VCaP (cell line): ENCODE results near the gene UTP14A.

Source experiments
- H3K27ac ChIP-seq: fragments of 450-650 bp; 2 replicates; pipeline ENCODE4 v1.5.1; 2017
- TF ChIP-seq, protein P1 (sequence below): fragments of 450-650 bp; conservative IDR thresholded peaks from 2 replicates; pipeline ENCODE4 v1.5.1; 2017; ENCODE audit warnings: mild to moderate bottlenecking, moderate library complexity

UTP14A gene

GRCh38 chrX:129908636-129909035, 2.7 kb downstream of the UTP14A start:
- H3K27ac ChIP-seq = no peak overlapping the region
- TF ChIP-seq, protein P1, sequence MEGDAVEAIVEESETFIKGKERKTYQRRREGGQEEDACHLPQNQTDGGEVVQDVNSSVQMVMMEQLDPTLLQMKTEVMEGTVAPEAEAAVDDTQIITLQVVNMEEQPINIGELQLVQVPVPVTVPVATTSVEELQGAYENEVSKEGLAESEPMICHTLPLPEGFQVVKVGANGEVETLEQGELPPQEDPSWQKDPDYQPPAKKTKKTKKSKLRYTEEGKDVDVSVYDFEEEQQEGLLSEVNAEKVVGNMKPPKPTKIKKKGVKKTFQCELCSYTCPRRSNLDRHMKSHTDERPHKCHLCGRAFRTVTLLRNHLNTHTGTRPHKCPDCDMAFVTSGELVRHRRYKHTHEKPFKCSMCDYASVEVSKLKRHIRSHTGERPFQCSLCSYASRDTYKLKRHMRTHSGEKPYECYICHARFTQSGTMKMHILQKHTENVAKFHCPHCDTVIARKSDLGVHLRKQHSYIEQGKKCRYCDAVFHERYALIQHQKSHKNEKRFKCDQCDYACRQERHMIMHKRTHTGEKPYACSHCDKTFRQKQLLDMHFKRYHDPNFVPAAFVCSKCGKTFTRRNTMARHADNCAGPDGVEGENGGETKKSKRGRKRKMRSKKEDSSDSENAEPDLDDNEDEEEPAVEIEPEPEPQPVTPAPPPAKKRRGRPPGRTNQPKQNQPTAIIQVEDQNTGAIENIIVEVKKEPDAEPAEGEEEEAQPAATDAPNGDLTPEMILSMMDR = no peak

DNA sequence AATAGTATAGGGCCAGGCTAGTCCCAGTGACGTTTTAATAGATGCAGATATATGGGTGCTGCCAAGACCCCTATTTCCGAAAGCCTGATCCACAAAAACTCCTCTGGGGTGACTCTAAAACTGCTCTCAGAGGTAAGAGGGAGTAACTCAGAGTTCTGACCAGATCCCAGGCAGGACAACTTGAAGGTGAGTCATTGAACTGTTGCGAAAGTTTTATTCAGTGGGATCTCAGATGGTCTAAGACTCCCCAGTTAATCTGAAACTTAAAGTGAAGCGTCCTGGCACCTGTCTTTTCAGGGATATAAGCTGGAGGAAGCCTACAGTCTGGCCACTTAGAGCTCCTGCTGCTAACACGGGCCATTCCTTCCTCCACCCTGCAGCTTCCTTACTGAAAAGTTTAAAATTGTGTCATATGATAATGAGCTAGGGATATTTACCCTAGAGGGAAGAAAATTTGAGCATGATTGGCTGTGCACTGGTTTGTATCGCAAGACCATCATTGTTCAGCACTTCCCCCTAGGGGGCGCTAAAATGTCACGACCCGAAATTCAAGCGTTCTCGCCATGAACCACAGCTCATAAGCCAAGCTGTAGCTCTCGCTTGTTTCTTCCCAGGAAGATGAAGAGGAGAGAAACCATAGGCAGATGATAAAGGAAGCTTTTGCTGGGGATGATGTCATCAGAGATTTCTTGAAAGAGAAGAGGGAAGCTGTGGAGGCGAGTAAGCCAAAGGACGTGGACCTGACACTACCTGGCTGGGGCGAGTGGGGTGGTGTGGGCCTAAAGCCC, 19.5 kb downstream of the UTP14A start:
- no peak overlapping the region for H3K27ac ChIP-seq
- TF ChIP-seq, protein P1 = peak; percentile 77

GRCh38 chrX:129930941-129931410, 25.0 kb downstream of the UTP14A start:
- TF ChIP-seq, protein P1 = no peak
- peak overlapping the region; percentile 75 for H3K27ac ChIP-seq

GRCh38 chrX:129931411-129932015, 25.5 kb downstream of the UTP14A start:
- TF ChIP-seq, protein P1 = no peak

GRCh38 chrX:129932016-129932820, 26.3 kb downstream of the UTP14A start:
- peak overlapping the region; percentile 75 for H3K27ac ChIP-seq
- TF ChIP-seq, protein P1 = no peak

More at GRCh38 chrX:129931411-129932015, 25.5 kb downstream of the UTP14A start:
- H3K27ac ChIP-seq = peak overlapping the region; percentile 75

GRCh38 chrX:129932821-129933321, 26.9 kb downstream of the UTP14A start:
- peak overlapping the region; percentile 75 for H3K27ac ChIP-seq
- TF ChIP-seq, protein P1 = no peak

DNA sequence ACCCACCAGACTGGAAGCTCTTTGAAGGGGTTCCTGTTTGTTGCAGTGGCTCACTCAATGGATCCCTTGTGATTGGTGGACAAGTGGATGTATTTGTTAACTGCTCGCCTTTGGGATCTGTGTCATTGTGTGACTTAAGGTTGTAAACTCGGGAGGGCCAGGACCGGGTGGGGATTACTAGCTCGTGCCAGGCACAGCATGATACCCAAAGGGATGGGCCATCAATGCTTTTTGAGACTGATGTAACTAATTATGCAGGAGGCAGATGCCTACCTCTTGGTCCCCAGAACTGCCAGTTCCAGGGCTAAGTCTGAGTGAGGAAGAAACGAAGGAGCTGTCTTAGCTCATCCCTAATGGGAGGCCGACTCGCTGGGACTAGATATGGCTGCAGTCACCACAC, 27.7 kb downstream of the UTP14A start:
- no peak overlapping the region for H3K27ac ChIP-seq
- TF ChIP-seq, protein P1 = no peak
